ENCODE data around the gene PHACTR2. TPM values are rescaled to one million over a fixed set of nuclear protein-coding genes. Genes with fewer than 3 reads are reported as not detected.

Gene PHACTR2
- total and polyA plus RNA-seq, 9 donors, result 9.8 to 76.2 (median 45.4) TPM

DNA sequence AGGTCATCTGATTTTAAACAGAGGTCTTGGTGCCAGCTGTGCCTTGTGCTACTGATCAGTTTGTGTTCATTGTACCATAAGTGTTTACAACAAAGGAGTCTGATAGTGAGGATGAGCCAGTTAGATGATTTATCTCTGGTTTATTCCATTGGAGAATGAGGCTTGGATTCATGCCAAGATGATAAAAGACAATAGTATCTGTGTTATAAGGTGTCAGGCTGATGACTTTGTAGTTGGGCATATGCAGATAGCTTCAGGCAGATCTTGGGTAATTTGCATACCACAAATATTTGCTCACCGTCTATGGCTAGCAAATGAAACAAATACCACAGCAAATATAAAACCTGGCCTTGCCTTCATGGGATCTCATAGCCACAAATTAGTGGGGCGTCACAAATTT lies 43.3 kb upstream of the PHACTR2 start:
- H3K27ac ChIP-seq, result no peak overlapping the region
- H3K4me1 ChIP-seq (ENCODE audit: insufficient read depth), result no peaks in the 10 kb centered on the region
- TF ChIP-seq POLR2A (IDR thresholded peaks at IDR 0.05), result no peak
- no peak for TF ChIP-seq EP300 (IDR thresholded peaks at IDR 0.05)
- TF ChIP-seq, protein P1, sequence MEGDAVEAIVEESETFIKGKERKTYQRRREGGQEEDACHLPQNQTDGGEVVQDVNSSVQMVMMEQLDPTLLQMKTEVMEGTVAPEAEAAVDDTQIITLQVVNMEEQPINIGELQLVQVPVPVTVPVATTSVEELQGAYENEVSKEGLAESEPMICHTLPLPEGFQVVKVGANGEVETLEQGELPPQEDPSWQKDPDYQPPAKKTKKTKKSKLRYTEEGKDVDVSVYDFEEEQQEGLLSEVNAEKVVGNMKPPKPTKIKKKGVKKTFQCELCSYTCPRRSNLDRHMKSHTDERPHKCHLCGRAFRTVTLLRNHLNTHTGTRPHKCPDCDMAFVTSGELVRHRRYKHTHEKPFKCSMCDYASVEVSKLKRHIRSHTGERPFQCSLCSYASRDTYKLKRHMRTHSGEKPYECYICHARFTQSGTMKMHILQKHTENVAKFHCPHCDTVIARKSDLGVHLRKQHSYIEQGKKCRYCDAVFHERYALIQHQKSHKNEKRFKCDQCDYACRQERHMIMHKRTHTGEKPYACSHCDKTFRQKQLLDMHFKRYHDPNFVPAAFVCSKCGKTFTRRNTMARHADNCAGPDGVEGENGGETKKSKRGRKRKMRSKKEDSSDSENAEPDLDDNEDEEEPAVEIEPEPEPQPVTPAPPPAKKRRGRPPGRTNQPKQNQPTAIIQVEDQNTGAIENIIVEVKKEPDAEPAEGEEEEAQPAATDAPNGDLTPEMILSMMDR (IDR thresholded peaks at IDR 0.05), result no peak
- 56 to 75% (median 74%) methylated on average over 2 of the region's 2 CpGs for WGBS, 3 donors
- H3K4me3 ChIP-seq, result no peak overlapping the region
- intact Hi-C loops (cut with DNase I), result no loop called here
- no peaks in the 10 kb centered on the region for H3K9me3 ChIP-seq
- DNase-seq, result no peak
- H3K36me3 ChIP-seq, result no peaks in the 10 kb centered on the region
- H3K27me3 ChIP-seq, result no peaks in the 10 kb centered on the region

- Histone ChIP-seq H3K4me3 (no peak overlapping the region), H3K9me3 (no peaks in the 10 kb centered on the region), H3K36me3 (no peaks in the 10 kb centered on the region), H3K27me3 (no peaks in the 10 kb centered on the region), H3K4me1 (ENCODE audit: insufficient read depth) (no peaks in the 10 kb centered on the region), H3K27ac (no peak overlapping the region)
- WGBS, 3 donors, result 65 to 80% (median 78%) methylated on average over 3 of the region's 3 CpGs
- intact Hi-C loops (cut with DNase I), result no loop called here
- no peak for DNase-seq
- TF ChIP-seq, protein P1 (IDR thresholded peaks at IDR 0.05), result no peak
- TF ChIP-seq EP300 (IDR thresholded peaks at IDR 0.05) (no peak), POLR2A (IDR thresholded peaks at IDR 0.05) (no peak)
These were observed 40.1 kb upstream of the PHACTR2 start for GRCh38 chr6:143637691-143638090.

DNA sequence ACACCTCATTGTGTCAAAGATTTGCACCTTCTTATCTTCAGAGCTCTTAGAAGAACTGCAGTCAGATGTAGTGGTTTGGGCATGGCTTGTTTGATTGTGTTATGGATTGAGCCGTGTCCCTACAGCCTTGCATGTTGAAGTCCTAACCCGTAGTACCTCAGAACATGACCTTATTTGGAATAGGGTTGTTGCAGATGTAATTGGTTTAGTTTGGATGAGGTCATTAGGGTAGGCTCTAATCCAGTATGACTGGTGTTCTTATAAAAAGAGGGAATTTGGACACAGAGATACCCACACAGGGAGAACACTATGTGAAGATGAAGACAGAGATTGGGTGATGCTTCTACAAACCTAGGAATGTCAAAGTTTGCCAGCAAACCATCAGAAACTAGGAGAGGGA lies 35.4 kb upstream of the PHACTR2 start:
- H3K4me3 ChIP-seq, result no peak overlapping the region
- TF ChIP-seq EP300 (IDR thresholded peaks at IDR 0.05) (no peak), POLR2A (IDR thresholded peaks at IDR 0.05) (no peak)
- TF ChIP-seq, protein P1 (IDR thresholded peaks at IDR 0.05), result no peak
- no peaks in the 10 kb centered on the region for H3K9me3 ChIP-seq
- 76 to 93% (median 87%) methylated on average over 2 of the region's 2 CpGs for WGBS, 3 donors
- no peaks in the 10 kb centered on the region for H3K4me1 ChIP-seq (ENCODE audit: insufficient read depth)
- intact Hi-C loops (cut with DNase I), result no loop called here
- no peak for DNase-seq
- no peaks in the 10 kb centered on the region for H3K27me3 ChIP-seq
- H3K36me3 ChIP-seq, result no peaks in the 10 kb centered on the region
- H3K27ac ChIP-seq, result no peak overlapping the region

DNA sequence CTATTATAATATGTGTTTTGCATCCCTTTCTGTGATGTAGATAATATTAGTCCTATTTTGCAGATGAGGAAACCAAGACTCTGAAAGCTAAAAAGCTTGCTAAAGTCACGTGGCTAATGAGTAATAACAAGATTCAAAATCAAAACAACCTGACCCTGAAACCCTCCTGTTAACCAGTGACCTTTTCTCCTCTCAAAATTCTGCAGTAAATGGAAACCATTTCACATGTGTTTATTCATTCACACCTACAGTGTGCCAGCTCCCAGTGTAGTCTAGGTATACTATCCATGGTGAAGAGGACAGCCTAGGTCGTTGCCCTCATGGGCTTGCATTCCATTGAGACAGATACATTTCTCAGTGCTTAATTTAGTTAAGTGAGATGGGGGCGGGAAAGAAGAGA lies 30.6 kb upstream of the PHACTR2 start:
- H3K27me3 ChIP-seq, result no peaks in the 10 kb centered on the region
- 69 to 71% (median 69%) methylated on average over 3 of the region's 3 CpGs for WGBS, 3 donors

More for the DNA sequence above, 30.6 kb upstream of the PHACTR2 start:
- Histone ChIP-seq H3K4me1 (ENCODE audit: insufficient read depth) (no peaks in the 10 kb centered on the region), H3K36me3 (no peaks in the 10 kb centered on the region), H3K9me3 (no peaks in the 10 kb centered on the region), H3K4me3 (no peak overlapping the region), H3K27ac (no peak overlapping the region)
- intact Hi-C loops (cut with DNase I), result no loop called here
- TF ChIP-seq, protein P1 (IDR thresholded peaks at IDR 0.05), result no peak
- TF ChIP-seq EP300 (IDR thresholded peaks at IDR 0.05) (no peak), POLR2A (IDR thresholded peaks at IDR 0.05) (no peak)
- no peak for DNase-seq

Data from ovary (tissue), 9 donors.